Fibroblast of peridontal ligament (primary cell): Measurements from ENCODE around the gene F5.
"Not testable (repeated sequence)": the region's sequence is repeated elsewhere in the genome, so short reads cannot be mapped to it uniquely, and the experiment has no call there.

Experiments
- DNase-seq: peaks from one replicate; pipeline ENCODE4 v3.0.0-alpha.2; 2010; ENCODE audit errors: extremely low read depth

F5 gene

DNA sequence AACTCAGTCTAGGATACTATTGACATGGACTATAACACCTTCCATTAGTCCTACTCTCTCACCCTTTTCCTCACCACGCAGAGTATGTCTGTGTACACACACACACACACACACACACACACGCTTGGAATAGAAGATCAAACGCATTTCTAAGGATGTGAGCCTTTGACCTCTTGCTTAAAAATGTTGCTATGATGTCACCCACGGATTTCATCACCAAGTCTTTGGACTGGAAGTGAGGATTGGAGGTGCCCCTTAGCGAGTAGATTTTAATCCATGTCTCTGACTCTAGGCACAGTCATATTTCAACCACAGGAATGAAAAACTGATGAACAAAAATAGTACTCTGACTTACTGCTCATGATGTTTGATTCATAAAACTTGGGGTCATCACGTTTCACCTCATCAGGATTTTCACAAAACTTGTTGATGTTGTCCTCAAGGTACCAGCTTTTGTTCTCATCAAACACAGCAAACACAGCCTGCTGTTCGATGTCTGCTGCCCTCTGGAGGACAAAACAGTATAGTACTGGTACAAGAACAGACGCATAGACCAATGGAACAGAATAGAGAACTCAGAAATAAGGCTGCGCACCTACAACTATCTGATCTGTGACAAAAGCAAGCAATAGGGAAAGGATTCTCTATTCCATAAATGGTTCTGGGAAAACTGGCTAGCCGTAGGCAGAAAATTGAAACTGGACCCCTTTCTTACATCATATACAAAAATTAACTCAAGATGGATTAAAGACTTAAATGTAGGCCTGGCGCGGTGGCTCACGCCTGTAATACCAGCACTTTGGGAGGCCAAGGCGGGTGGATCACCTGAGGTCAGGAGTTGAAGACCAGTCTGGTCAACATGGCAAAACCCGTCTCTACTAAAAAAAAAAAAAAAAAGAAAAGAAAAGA is 39.9 kb downstream of the F5 start:
- DNase-seq: peak; percentile 85

DNA sequence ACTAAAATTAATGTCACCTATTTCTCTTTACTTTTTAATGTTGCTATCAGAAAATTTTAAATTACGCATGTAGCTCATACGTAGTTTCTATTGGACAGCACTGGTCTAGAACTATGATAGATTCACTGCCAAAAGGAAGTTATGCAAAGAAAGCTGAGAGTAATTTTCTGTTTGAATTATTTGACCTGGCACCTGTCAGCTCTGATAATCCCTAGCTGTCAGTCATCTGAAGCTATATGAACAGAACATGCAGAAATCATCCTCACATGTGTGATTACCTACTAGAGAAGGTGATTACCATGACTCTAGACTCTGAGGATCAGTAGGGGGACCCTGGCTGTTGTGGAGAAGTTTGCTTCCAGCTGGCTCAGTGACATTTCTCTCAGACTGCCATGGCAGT is 40.8 kb downstream of the F5 start:
- DNase-seq: no peak

DNA sequence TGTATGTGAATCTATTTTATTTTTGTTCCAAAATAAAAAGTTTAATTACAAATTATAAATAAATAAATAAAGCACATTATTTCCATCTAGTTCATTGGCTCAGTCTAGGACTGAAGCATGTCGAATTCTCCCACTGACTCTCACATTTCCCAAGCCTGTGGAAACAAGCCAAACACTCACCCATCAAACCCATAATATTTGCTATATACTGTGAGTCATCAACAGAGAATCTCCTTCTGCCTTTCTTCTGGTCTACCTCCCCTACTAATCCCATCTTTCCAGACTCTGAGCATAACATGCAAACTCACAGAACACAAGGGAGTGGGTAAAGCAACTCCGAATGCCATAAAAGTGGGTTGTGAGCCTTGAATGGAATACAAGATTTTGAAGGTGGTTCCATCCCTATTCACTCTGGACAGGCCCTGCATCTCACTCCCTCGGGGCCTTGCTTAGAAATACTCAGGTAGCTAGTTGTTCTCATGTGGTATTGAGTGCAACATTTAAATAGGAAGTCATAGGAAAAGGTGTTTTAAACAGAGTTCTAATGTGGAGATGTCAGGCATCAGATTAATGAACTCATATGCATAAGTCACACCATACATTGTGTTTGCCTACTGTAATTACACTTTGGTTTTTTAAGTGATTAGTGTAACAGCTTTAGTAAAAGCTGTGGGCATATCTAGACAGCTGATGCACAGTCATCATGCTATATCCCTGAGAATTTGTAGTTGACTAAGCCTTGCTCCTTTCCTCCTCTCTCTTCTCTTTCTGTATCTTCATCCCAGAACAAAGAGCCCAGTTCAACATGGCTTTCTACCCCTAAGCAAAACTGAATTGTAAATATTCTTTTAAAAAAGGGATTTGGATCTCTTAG is 47.0 kb downstream of the F5 start:
- peak; percentile 69 for DNase-seq

DNA sequence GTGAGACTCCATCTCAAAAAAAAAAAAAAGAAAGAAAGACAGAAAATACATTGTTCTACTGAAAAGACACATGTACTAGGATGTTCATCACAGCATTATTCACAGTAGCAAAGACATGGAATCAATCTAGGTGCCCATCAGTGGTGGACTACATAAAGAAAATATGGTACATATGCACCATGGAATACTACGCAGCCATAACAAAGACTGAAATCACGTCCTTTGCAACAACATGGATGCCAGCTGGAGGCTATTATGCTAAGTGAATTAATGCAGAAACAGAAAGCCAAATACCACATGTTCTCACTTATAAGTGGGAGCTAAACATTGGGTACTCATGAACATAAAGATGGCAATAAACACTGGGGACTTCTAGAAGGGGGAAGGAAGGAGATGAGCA is 51.6 kb downstream of the F5 start:
- DNase-seq: no peak

DNA sequence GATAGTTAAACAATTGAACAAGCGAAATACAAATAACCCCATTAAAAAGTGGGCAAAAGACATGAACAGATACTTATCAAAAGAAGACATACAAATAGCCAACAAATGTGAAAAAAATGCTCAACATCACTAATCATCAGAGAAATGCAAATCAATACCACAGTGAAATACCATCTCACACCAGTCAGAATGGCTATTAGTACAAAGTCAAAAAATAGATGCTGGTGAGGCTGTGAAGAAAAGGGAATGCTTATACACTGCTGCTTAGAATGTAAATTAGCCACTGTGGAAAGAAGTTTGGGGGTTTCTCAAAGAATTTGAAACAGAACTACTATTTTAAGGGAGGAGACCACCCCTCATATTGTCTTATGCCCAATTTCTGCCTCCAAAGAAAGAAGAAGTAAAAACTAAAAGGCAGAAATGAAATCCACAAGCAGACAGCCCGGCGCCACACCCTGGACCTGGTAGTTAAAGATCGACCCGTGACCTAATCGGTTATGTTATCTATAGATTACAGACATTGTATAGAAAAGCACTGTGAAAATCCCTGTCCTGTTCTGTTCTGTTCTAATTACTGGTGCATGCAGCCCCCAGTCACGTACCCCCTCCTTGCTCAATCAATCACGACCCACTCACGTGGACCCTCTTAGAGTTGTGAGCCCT is 52.6 kb downstream of the F5 start:
- not testable (repeated sequence) for DNase-seq

DNA sequence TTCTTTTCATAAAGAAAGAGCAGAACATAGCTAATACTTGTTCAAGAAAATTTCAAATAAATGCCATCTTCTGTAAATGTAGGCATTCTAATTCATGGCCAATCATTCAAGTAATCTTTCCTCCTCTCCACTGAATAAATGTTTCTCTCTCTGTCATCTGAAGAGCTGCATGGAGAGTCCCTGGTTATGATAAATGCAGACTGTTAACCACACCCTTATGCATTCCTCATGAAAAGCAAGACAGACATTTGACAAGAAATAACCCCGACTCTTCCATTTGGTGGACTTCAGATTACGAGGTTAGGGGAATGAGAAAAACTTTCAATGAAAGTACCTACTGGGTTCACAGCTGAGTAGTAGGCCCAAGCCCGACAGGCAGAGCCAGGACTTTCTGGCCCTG is 55.8 kb downstream of the F5 start:
- no peak for DNase-seq

DNA sequence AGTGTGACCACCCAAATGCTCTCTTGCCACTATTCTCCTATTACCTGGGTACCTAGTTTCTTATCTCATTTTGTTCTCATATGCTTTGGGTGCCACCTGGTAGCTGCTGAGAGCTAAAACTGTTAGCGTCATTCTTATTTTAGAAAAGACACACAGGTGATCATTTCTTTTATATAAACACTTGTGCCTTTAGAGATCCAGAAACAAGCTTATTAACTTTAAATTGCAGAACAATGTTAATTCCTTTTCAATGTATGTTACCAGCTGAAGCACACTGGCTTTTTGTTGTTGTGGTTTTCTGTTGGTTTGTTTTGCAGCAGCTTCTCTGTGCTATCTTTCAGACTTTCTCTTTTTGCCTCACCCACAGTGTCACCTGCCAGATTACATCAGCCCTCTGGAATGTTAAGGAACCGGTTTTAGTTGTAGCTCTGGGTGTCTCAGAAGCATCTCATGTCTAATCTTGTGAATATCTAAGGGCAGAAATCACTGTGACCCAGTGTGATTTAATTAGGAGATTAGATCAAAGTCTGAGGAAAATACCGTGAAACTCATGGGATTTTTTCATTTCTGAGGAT is 57.1 kb downstream of the F5 start:
- DNase-seq: no peak

DNA sequence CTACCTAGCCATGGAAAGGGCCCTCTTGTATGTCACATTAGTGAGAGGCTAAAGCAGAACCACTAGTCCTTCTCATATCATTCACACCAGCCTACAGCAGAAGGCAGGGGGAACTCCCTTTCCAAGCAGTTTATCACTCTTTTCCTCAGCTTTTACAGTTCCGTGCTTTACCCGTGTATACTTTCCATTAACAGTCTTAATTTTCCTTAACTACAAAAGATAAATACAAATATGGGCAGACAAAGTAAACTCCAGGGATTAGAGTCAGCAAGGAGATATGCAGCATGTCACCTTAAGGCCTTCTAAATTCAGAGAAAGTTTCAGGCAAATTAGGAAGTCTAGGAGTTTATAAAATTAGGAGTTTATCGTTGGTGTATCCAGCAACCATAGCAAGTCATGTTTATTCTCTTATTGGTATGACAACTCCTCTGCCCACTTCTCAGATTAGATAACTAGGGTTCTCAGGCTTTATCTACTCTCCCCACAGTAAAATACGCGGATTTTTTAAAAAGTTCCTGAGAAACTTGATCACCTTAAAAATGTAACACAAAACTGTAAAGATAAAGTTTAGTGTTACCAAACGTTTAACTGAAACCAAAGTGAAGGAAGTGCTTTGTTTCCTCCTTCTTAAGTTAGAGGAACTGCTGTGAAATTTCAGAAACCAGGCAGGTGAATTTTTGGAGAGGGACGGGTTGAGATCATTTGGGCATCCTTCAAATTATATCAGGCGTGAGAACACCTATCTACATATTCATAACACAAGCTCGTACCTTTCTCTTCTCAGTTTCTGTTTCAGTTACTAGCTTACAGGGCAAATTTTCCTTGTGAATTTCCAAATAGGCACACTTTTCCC is 57.8 kb downstream of the F5 start:
- no peak for DNase-seq

DNA sequence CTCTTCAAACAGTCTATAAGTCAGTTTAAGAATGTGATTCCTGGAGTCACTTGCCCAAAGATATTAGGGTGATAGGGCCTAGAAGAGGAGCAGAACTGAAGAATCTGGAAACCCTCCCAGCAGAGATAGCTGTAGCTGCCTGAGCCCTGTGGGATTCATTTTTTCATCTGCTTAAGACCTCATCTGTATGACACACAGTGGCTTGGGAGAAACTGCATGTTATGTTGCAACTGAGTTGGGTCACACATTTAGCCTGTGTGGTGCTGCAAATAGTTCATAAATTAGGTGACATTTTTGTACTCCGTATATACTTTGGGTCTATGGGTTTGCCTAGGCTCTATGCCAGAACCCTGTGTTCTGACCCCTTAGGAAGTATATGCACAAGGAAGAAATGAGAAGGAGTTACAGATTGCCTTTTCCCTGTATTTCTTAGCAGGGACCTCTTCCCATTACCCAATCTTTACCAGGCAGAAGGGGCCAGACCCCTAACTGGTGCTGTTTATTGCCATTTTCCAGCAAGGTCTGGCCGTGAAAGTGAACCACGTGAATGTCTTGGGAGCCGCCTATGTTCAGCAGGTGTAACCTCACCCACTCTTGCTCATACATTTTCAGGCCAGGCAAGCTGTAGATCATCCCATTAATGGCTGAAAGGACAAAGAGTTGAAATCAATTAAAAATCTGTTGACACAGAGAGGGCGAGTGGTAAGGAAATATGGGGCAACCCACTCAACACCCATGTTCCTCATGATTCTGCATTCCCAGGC is 58.6 kb downstream of the F5 start:
- DNase-seq: peak; percentile 11

DNA sequence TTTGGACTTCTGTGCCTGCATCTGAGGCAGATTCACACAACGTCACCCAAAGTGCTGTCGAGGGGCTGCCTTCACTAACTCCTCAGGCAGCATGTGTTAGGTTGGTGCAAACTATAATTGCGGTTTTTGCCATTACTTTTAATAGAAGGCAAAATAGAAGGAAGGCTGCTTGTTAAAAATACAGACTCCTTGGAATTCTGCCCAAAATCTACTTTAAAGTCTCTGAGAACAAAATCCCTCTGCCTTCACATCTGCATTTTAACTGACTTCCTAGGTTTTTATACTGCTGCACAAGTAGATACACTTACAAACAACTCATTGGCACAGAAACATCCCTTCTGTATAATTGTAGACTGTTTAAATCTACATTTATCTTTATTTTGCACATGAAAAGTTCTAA is 59.3 kb downstream of the F5 start:
- no peak for DNase-seq

DNA sequence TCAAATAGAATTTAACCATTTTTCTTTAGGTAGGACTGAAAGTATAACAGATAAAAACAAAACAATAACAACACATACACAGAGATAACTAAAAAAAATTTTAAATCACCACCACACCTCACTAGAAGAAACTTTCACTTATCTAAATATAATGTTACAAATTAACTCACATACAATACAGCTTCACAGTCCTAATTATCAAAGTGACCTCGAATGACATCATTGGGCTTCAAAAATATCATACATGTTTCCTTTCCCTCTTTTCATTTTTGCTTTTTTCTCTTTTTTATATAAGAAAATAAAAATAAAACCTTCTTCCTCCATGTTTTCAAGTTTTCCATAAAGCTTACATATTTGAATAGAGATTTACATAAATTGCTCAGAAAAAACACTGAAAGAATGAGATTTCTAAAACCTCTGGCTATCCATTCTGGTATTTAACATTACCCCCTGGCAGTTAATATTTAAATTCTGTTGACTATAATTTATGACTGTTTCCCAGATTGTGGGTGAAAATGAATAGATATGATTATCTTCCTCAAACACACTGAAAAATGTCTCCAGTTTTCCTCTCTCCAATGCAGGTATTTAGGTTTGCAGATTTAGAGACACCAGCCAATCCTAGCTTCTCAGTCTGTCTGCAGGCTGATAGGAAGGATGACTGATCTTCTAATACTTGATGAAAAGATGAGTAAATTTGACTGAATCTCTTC is 60.0 kb downstream of the F5 start:
- no peak for DNase-seq

DNA sequence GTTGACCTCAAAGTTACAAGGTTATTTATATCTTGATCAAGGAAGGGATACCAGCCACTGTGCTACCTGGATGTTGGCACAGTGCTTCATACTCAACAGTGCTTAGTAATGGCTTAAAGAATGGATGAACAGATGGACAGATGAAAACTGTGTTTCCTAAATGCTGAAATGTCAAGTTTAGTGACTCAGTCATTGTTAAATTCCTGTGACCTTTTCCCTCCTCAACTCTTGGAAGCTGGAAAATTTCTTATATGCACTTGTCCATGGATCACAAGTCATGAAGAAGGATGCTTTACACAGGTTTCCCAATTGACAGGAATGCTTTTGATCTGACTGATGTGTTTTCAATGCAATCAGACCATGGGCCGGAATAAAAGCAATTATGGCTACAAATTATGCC is 60.9 kb downstream of the F5 start:
- no peak for DNase-seq

DNA sequence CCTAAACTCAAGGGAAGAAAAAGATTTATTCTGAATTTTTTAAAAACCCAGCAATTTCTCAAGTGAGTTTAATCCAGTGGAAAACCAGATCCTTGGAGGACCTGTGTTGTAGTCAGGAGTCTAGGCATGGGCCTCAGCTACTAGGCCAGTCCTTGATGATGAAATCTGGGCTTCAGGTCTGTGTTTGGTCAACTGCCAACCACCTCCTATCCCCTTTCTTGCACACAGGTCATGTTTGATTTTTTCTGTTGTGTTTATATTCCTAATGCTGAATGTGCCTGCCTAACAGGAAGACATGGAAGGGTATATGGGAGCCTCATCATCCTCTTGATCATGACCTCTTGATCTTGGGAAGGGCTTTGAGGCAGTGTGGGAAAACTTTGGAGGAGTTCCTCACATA is 62.4 kb downstream of the F5 start:
- no peak for DNase-seq

DNA sequence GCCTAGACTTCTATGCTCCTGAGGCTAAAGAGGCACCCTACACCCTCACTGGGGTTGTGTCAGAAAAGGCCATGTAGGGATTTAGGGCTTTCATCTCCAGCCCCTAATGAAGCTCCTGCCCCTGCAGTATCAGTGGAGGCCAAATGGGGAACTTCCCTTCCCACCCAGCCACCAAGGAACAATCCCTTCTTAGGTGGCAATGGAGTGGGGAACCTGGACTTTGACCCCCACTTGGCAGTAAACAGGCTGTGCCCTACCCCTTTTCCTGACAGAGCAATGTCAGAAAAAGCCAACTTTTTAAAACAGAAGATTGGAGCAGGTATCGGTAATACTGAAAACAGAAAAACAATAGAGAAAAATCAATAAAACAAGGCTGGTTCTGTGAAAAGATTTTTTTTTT is 65.1 kb downstream of the F5 start:
- DNase-seq: no peak

DNA sequence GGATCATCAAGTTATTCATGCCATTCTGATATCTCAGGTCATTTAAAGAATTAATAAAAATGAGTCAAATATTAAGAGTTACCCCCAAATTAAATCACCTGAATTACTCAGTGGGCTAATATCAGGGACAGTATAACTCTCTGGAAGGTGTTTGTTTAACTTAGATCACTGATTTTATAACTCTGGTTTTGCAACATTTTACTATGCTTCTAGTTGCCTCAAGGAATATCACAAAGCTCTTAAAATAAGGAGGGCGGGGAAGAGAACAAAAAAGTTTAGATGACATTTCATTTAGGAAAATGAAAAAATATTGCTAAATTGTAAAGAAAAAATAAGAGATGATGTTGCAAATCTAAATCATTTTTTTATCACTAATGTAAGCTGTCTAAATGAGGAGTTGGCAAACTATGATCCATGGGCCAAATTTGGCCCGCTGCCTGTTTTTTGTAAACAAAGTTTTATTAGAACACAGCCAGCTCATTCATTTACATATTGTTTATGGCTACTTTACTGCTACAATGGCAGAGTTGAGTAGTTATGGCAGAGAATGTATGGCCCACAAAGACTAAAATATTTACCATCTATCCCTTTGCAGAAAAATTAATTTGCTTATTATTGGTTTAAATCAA is 68.6 kb downstream of the F5 start:
- no peak for DNase-seq

DNA sequence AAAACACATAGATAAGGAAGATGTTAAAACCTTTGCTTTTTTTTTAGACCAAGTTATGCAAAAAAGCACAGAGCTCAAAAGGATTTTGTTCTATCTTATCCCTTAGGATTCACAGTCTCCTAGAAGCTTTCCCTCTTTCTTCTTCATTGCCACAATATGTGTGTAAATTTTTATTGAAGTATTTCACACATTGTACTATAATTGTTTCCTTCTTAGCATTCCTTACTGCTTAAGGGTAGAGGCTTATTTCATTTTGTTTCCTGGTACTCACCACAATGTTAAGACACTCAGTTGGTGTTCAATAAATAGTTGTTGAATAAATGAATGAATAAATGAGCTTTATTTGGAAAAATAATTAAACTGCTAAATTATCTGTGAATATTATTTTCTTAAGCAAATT is 70.6 kb downstream of the F5 start:
- DNase-seq: no peak

DNA sequence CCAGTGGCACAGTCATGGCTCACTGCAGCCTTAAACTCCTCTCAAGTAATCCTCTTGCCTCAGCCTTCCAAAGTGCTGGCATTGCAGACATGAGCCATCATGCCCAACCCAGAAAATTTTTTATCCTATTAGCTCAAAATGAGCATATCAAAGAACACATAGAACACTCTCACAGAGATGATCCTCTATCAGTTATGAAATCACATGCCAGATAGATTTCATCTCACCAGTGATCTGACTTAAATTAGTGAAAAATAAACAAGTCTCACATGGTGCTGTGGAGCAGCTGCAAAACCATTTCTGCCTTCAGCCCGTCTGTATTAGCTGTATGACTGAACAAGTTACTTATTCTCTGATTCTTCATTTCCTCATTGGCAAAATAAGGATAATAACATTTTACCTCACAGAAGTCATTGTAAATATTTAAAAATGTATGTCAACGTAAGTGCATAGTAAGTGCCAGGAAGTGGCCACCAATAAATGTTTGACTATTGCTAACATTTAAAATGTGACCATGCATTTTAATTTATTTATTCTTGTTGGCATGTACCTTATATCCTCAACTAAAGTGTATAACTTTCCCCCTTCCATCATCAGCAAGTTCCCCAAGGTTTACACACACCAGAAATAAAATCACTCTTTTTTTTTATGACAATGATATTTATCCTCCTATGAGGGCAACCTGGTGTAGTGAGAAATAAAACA is 71.6 kb downstream of the F5 start:
- peak; percentile 29 for DNase-seq

DNA sequence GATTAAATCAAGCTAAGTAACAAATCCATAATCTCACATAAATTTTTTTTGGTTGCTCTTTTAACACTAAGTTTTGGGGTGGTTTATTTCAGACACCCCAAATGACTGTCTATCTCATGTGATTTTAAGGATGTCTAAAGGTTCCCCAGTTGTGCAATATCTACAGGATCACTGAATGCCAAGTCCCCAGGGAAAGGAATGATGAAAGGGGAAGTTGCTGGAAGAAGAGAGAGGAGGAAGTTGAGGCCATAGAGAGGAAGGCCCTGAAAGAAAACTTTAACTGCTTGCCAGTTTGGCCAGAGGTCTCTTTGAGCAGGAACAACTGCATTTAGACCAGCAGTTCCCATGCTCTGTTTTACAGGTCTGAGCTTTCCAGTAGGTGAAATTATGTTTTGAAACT is 73.1 kb downstream of the F5 start:
- DNase-seq: peak; percentile 43
